Sciatic nerve (tissue), 2 donors: ENCODE data around the gene ERN1. TPM values are rescaled to one million over a fixed set of nuclear protein-coding genes. Genes with fewer than 3 reads are reported as not detected.
A peak's percentile ranks its signal among the peaks of the same experiment; 100 is the strongest.

ENCODE experiments used
- ATAC-seq: fragments of 200-7000 bp; cut with Tn5 transposase; one replicate; pipeline ENCODE4 v1.9.1; 2020; ENCODE audit warnings: mild to moderate bottlenecking, moderate library complexity
- DNase-seq: peaks from one replicate; pipeline ENCODE4 v3.0.0-alpha.2; 2020; ENCODE audit warnings: low spot score
- intact Hi-C: fragments of 100-400 bp; cut with DNase I; formaldehyde crosslinking; loops from one replicate; pipeline ENCODE4 v1.14.2; 2022
- total RNA-seq: library from RNA; stranded (reverse); fragmentation: NEBNext Ultra II Directional; extraction: Animal tissue kit (Norgen Biotek cat#: 25700); gene quantifications from one replicate; pipeline ENCODE4 v1.2.1, GENCODE V29; 2021
- donor health status: DM: no; HTN: no; CAD: no.
- donor health status: DM: no; HTN: no; CAD: no.

ERN1 gene
- total RNA-seq, 1 donor from 2014 or later = 22.2 TPM

- ATAC-seq (no peak), DNase-seq (no peak)
- intact Hi-C loops = no loop called here
Measured at GRCh38 chr17:64055183-64056142, 74.5 kb downstream of the ERN1 start.

- ATAC-seq = no peak
- no peak for DNase-seq
- intact Hi-C loops = no loop called here
Measured at GRCh38 chr17:64054304-64054703, 75.6 kb downstream of the ERN1 start.

DNA sequence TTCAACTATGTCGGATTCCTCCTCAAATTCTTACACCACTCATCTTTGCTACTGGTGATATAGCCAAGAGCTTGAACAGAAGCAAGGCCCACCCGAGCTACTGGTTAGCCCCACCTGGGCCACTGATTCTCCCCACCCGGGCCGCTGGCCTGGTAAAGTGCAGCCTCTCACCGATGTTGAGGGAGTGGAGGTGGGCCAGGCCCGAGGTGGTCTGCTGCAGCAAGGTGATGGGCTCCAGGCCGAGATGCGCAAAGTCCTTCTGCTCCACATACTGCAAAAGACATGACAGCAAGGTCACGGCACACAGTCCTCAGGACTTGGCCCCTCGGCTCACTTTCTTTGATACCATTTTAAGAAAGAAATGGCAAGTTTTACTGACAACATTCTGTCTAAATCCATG lies 76.8 kb downstream of the ERN1 start:
- DNase-seq = no peak
- ATAC-seq = no peak
- intact Hi-C loops = no loop called here

DNA sequence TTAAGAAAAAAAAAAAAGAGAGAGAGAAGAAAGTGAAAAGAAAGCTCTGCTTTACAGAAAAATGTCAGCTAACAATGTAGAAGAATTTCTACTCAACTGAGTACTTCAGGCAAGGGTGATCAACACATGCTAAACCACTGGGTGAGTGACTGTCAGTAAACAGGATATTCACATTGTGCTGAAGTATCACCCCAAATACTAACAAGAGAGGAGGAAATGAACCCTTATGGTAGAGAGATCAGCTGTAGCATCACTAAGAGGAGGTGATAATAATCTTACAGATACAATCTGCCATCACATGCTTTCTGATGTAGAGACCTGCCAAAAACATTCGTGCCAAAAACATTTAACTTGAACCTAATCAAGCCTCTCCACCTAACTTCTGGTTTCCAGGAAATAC lies 78.8 kb downstream of the ERN1 start:
- intact Hi-C loops = no loop called here
- no peak for ATAC-seq

GRCh38 chr17:64048805-64049204 lies 81.1 kb downstream of the ERN1 start:
- intact Hi-C loops = no loop called here
- DNase-seq = no peak
- ATAC-seq = no peak

More for the DNA sequence above, 78.8 kb downstream of the ERN1 start:
- no peak for DNase-seq

- intact Hi-C loops = no loop called here
- ATAC-seq (no peak), DNase-seq (no peak)
Measured at GRCh38 chr17:64045176-64045575, 84.8 kb downstream of the ERN1 start.

DNA sequence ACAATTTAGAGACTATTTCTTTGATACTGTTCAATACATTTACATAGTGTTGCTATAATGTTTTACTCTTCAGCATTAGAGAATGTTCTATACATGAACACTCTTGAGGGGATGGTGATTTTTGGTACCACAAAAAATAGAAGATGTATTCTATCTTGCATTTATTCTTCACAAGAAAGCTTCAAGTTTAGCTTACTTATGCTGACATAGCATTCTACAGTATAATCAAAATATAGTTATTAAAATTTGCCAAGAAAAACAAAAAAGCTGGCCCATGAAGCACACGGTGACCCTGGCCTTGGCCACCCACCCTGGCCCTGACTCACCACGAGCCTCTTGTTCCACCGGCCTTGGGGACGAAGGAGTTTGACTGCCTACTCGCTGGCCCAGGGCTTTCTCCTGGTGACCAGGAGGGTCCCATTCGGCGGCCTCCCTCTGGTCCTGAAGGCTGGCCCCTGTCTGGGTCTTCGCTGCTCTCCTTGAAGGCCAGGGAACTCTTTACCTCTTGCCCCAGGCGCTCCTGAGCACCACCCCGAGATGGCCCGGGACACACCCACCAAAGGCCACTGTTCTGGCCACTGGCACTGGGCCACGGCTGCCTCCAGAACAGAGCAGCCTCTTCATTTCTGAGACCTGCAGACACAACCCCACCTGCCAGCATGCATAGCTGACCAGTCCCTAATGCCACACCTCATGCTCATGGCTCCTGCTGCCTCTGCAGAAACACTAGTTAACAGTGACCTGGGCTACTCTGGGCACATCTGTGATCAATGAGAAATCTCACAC lies 87.1 kb downstream of the ERN1 start:
- DNase-seq (no peak), ATAC-seq (peak; percentile 48)
- intact Hi-C loops = no loop called here

- DNase-seq = no peak
- intact Hi-C loops = no loop called here
Measured at GRCh38 chr17:64041912-64042311, 88.0 kb downstream of the ERN1 start.

DNA sequence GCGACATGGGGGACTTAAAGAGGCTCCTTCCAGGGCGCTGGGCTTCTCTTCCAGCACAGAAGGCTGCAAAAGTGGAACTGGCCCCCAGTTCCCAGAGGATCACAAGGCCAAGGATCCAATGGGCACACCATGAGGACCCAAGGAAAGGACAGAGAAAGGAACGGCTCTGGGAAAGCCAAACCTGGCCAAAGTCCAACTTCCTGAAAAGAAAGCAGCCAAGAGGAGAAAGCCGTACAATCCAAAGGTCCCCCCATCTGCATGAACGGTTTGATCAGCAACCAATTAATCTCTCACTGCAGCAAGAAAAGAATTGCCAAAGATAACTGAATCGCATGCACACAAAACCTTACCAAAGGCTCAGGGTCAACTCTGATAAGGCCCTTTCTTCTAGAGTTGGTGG lies 89.7 kb downstream of the ERN1 start:
- no peak for ATAC-seq
- intact Hi-C loops = no loop called here

More at GRCh38 chr17:64041912-64042311, 88.0 kb downstream of the ERN1 start:
- peak; percentile 16 for ATAC-seq

GRCh38 chr17:64039106-64039400 lies 90.9 kb downstream of the ERN1 start:
- DNase-seq (no peak), ATAC-seq (no peak)
- intact Hi-C loops = no loop called here

More for the DNA sequence above, 89.7 kb downstream of the ERN1 start:
- no peak for DNase-seq

DNA sequence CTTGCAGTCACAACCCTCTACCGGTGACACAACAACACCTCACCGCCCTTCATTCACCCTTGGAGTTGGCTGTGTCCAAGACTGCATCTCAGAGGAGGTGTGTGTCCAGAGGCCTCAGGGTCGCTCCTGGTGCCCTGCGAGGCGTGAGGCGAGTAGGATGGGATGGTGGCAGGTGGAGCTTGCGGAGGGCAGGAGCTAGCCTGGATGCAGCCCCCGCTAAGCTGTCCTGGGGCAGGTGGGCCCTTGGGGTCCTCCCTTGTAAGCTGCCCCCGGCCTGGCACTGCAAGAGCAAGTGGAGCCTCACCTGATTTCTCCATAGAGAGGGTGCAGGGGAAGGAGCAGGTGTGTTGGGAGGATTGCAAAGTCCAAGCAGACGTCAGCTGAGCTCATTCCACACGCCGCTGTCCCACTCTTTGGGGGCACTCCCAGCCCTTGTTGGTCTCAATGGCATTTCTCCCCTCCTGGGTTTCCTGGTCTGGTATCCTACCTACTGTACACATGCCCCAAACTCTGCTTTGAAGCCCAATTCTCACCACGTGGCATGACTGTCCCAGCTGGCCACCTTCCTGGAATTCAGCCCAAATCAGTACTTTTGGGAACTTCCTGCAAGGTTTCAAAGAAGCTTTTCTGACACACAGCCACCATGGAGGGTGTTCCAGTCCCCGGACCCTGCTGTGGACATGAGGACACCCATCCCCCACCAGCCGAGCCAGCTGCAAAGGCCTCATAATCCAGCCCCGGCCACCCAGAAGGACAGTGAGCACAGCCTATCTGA lies 91.4 kb downstream of the ERN1 start:
- intact Hi-C loops = no loop called here
- ATAC-seq (no peak), DNase-seq (no peak)

GRCh38 chr17:64037802-64038201 lies 92.1 kb downstream of the ERN1 start:
- no peak for ATAC-seq
- intact Hi-C loops = no loop called here
- DNase-seq = no peak

GRCh38 chr17:64037180-64037579 lies 92.8 kb downstream of the ERN1 start:
- intact Hi-C loops = no loop called here
- no peak for DNase-seq
- ATAC-seq = no peak

DNA sequence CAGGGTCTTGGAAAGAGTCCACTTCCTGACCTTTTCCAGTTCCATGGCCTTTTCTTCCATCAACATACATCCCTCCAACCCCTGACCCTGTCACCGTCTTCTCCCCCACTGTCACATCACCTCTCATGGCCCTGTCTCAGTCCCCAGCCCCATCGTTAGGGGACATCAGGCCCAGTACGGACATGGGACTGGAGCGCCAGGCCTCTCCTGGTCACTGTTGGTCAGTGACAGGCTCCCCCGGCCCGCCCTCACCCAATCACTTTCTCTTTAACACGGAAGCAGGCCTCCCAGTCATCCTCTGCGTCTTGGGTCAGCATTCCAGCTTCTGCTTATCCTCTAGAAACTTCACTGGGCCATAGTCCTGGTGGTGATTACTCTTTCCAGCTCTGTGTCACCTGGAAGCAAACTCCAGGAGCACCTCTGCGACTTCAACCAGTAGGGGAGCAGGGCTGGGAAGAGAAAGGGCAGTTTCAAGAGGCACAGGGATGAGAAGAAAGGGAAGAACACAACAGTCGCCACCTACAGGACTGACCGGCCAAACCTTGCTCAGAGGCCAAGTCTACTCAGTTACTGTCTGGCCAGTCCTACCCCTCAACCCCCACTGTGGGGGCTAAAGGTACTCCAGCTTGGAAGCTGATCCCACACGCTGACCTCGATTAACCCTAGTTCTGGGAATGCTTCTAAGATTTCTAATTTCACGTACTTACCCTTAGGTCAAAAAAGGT lies 93.6 kb downstream of the ERN1 start:
- DNase-seq (no peak), ATAC-seq (no peak)
- intact Hi-C loops = no loop called here

DNA sequence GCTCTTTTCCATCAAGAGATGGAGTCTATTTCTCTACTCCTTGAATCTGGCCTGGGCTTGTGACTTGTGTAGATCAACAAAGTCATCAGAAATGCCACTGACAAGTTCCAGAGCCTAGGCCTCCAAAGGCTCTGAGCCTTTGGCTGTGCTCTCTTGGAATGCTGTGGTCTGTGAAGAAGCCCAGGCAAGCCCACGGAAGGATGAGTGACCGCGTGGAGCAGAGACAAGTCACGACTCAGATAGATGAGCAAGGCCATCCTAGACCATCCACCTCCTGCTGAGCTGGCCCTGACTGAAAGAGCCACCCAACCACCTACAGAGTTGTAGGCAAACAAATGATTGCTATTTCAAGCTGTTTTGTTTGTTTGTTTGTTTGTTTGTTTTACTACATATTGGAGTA lies 97.9 kb downstream of the ERN1 start:
- ATAC-seq (no peak), DNase-seq (no peak)
- intact Hi-C loops = no loop called here

DNA sequence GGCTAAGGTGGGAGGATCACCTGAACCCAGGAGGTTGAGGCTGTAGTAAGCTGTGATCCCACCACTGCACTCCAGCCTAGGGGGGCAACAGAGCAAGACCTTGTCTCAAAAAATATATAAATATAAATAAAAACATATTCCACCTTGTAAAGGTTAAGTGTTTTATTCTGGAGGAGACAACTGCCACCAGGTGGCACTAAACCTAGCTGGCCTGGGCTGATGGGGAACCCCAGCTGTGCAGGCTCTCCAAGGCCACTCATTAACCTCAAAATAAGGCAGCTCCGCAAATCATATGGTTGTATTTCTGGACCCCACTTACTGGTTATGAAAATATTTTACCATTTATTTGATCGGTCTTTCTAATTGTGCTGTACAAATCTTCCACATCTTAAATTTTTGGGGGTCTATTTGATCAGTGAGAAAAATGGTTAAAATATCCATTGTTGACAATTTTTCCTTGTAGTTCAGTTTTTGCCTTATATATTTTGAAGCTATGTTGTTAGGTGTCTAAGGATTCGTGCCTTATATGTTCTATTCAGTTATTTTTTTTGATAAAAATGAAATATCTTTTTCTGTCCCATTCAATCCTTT lies 101.0 kb downstream of the ERN1 start:
- ATAC-seq = peak; percentile 68
- DNase-seq = peak; percentile 79
- intact Hi-C loops = loop anchor here (10.0 kb wide), 1 partner anchor 106 kb away; the partner anchor contains the start of gene ERN1

DNA sequence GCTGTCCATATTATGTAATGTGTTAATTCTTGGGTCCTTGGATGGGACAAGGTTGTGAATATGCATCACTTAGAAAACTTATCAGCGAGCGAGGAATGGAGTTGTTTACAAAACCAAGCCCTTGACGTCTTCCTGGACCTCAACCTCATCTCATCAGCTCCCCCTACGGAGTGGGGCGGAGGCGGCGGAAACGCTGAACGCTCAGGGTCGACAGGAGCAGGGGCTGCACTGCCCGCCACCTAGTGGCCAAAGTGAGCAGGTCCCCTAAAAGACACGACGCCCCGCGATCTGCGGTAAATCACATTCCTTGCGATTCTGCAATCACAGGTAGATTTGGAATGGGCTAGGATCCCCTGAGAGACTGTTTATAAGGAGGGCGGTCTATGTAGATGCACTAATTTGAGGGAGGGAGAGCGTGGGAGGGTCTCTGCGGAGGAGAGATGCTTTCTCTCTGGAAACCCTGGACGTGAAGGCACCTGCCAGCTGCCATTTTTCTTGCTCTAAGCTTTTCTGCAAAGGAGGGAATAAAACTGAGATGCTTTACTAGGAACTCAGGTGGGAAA lies 104.1 kb downstream of the ERN1 start:
- peak; percentile 83 for DNase-seq
- intact Hi-C loops = loop anchor here (10.0 kb wide), 1 partner anchor 109 kb away; the partner anchor contains the start of gene ERN1
- peak; percentile 84 for ATAC-seq
